CD14-positive monocyte (primary cell): Measurements from ENCODE around the gene PIK3R6. TPM values are rescaled to one million over a fixed set of nuclear protein-coding genes. Genes with fewer than 3 reads are reported as not detected.
A peak's percentile ranks its signal among the peaks of the same experiment; 100 is the strongest.

Experiments
- DNase-seq, 3 donors: peaks; one replicate each; pipeline ENCODE4 v3.0.0-alpha.2; 2011 to 2022
- H2AFZ ChIP-seq: 2 replicates; pipeline ENCODE4 v1.6.0; 2012; ENCODE audit warnings: mild to moderate bottlenecking, low read depth, low read length, inconsistent platforms; ENCODE audit not compliant: insufficient read depth, poor library complexity, severe bottlenecking
- H3K27ac ChIP-seq, 2 donors: 1 replicate in 1 of 2; 2 replicates in 1 of 2; pipeline ENCODE4 v1.5.1; 2012 to 2013; ENCODE audit warnings: low read length in 2 of 2, control low read depth in 1 of 2, inconsistent platforms in 1 of 2, low read depth in 1 of 2, mild to moderate bottlenecking in 1 of 2
- H3K27me3 ChIP-seq, 2 donors: one replicate each; pipeline versions ENCODE4 v1.6.0 to v1.6.1; 2011 to 2013; ENCODE audit warnings: low read length in 2 of 2; ENCODE audit not compliant: control insufficient read depth in 2 of 2, insufficient read depth in 2 of 2
- H3K36me3 ChIP-seq, 2 donors: replicated peaks in 1 of 2; 1 replicate in 1 of 2; 2 replicates in 1 of 2; pipeline versions ENCODE4 v1.5.1 to v1.6.1; 2012 to 2013; ENCODE audit warnings: low read length in 2 of 2, control low read depth in 1 of 2, inconsistent platforms in 1 of 2, mild to moderate bottlenecking in 1 of 2; ENCODE audit not compliant: insufficient read depth in 2 of 2, control insufficient read depth in 1 of 2
- H3K4me1 ChIP-seq, 2 donors: 1 replicate in 1 of 2; 2 replicates in 1 of 2; pipeline versions ENCODE4 v1.5.1 to v1.6.1; 2012 to 2013; ENCODE audit warnings: low read length in 2 of 2, control low read depth in 1 of 2, inconsistent platforms in 1 of 2, mild to moderate bottlenecking in 1 of 2, moderate library complexity in 1 of 2; ENCODE audit not compliant: insufficient read depth in 2 of 2, control insufficient read depth in 1 of 2
- H3K4me2 ChIP-seq: replicated peaks from 2 replicates; pipeline ENCODE3; 2012; ENCODE audit warnings: low read length, moderate library complexity, mild to moderate bottlenecking; ENCODE audit not compliant: poor library complexity, severe bottlenecking; ENCODE audit errors: extremely low read depth
- H3K4me3 ChIP-seq, 3 experiments: fragments of 200-600 bp in 1 of 3; sonication (generic) in 1 of 3; replicated peaks in 1 of 3; 1 replicate in 2 of 3; 2 replicates in 1 of 3; pipeline ENCODE4 v1.5.1; 2011 to 2013; ENCODE audit warnings: low read length in 3 of 3, mild to moderate bottlenecking in 3 of 3, control low read depth in 2 of 3, low read depth in 2 of 3, inconsistent platforms in 1 of 3, moderate library complexity in 1 of 3
- H3K79me2 ChIP-seq: 2 replicates; pipeline ENCODE4 v1.6.0; 2012; ENCODE audit warnings: mild to moderate bottlenecking, control low read depth, inconsistent platforms, low read length, moderate library complexity; ENCODE audit not compliant: insufficient read depth
- H3K9ac ChIP-seq: 2 replicates; pipeline ENCODE4 v1.6.0; 2017; ENCODE audit warnings: low read length, mild to moderate bottlenecking; ENCODE audit not compliant: insufficient read depth, poor library complexity, severe bottlenecking
- H3K9me3 ChIP-seq, 2 donors: replicated peaks in 1 of 2; 1 replicate in 1 of 2; 2 replicates in 1 of 2; pipeline versions ENCODE4 v1.5.1 to v1.6.1; 2012 to 2013; ENCODE audit warnings: low read length in 2 of 2, control low read depth in 1 of 2; ENCODE audit not compliant: control insufficient read depth in 1 of 2, insufficient read depth in 1 of 2
- H4K20me1 ChIP-seq: 2 replicates; pipeline ENCODE4 v1.6.0; 2012; ENCODE audit warnings: mild to moderate bottlenecking, low read length, control low read depth, moderate library complexity; ENCODE audit not compliant: insufficient read depth
- H3K27ac Mint-ChIP-seq, 7 donors: one replicate each; pipeline ENCODE4 v1.8.0; 2020; ENCODE audit warnings: mild to moderate bottlenecking in 7 of 7, mixed read lengths in 7 of 7, moderate library complexity in 6 of 7, inconsistent platforms in 2 of 7
- H3K27me3 Mint-ChIP-seq, 3 donors: one replicate each; pipeline ENCODE4 v1.8.0; 2021 to 2022; ENCODE audit warnings: low read depth in 3 of 3, mild to moderate bottlenecking in 3 of 3, mixed read lengths in 3 of 3, moderate library complexity in 3 of 3, inconsistent platforms in 1 of 3
- H3K36me3 Mint-ChIP-seq, 2 donors: one replicate each; pipeline ENCODE4 v1.8.0; 2020; ENCODE audit warnings: mixed read lengths in 2 of 2, inconsistent platforms in 1 of 2, mild to moderate bottlenecking in 1 of 2
- H3K4me1 Mint-ChIP-seq: one replicate; pipeline ENCODE4 v1.8.0; 2020; ENCODE audit warnings: mild to moderate bottlenecking, mixed read lengths
- H3K4me3 Mint-ChIP-seq, 2 donors: one replicate each; pipeline ENCODE4 v1.8.0; 2020; ENCODE audit warnings: mild to moderate bottlenecking in 2 of 2, mixed read lengths in 2 of 2, moderate library complexity in 1 of 2
- H3K9me3 Mint-ChIP-seq, 7 donors: one replicate each; pipeline ENCODE4 v1.8.0; 2020 to 2022; ENCODE audit warnings: mixed read lengths in 7 of 7, mild to moderate bottlenecking in 6 of 7, moderate library complexity in 6 of 7, inconsistent platforms in 2 of 7
- CTCF ChIP-seq: fragments of 200-600 bp; IDR thresholded peaks from one replicate; pipeline ENCODE4 v1.8.0; 2022; ENCODE audit warnings: antibody characterized with exemption, mild to moderate bottlenecking
- WGBS: methylation state at CpG from one replicate; pipeline ENCODE4 v1.1.5; 2013; ENCODE audit warnings: missing lambda C conversion rate; ENCODE audit not compliant: insufficient coverage; 5-methylcytosine and 5-hydroxymethylcytosine counted together
- intact Hi-C, 2 donors: fragments of 100-400 bp; cut with micrococcal nuclease; formaldehyde crosslinking; loops; one replicate each; pipeline versions ENCODE4 v1.15.0 to v1.15.1; 2023
- polyA plus RNA-seq, 3 donors: library from polyadenylated mRNA; depleted of rRNA in 1 of 3; unstranded in 2 of 3; stranded (reverse) in 1 of 3; fragments of 300-500 nt in 2 of 3; fragments of >200 nt in 1 of 3; fragmentation: Illumina TruSeq in 2 of 3; gene quantifications; 1 replicate in 2 of 3; 2 replicates in 1 of 3; pipeline ENCODE4 v1.2.3, GENCODE V29; 2012 to 2021

Gene PIK3R6
- polyA plus RNA-seq, 3 donors = 3.6 to 23.3 (median 5.8) TPM

GRCh38 chr17:8859027-8859803 lies 8.3 kb downstream of the PIK3R6 start:
- H3K27ac Mint-ChIP-seq = peak overlapping the region; percentile 89 to 98 (median 96)
- Histone ChIP-seq H2AFZ (no peak overlapping the region), H3K9me3 (no peaks in the 10 kb centered on the region), H3K27ac (peak overlapping the region; percentile 71 to 85), H3K36me3 (peaks cover 9 to 30% of the 10 kb centered on the region in 2 donors), H3K79me2 (peaks cover 36% of the 10 kb centered on the region), H3K27me3 (no peaks in the 10 kb centered on the region), H3K4me3 (peak overlapping the region in 1 of 3 experiments; percentile 50), H3K9ac (peak overlapping the region; percentile 41), H3K4me1 (peaks cover 59 to 60% of the 10 kb centered on the region in 2 donors), H3K4me2 (peak overlapping the region; percentile 37), H4K20me1 (no peaks in the 10 kb centered on the region)
- intact Hi-C loops = loop anchor here in 1 of 2 donors (5.0 kb wide), 1 partner anchor 42 kb away; no protein-coding TSS in a partner anchor
- DNase-seq = peak; percentile 37 to 63 (median 54)
- peaks cover 0 to 3% (median 0%) of the 10 kb centered on the region in 7 donors for H3K9me3 Mint-ChIP-seq
- H3K4me1 Mint-ChIP-seq = peaks cover 67% of the 10 kb centered on the region
- H3K4me3 Mint-ChIP-seq = peak overlapping the region; percentile 57 to 87
- no peak for TF ChIP-seq CTCF
- peaks cover 29 to 45% of the 10 kb centered on the region in 2 donors for H3K36me3 Mint-ChIP-seq
- WGBS = 65% methylated on average over 7 of the region's 11 CpGs
- no peaks in the 10 kb centered on the region for H3K27me3 Mint-ChIP-seq

- Mint-ChIP-seq H3K4me1 (peaks cover 61% of the 10 kb centered on the region), H3K9me3 (peaks cover 0 to 3% (median 0%) of the 10 kb centered on the region in 7 donors), H3K4me3 (peak overlapping the region; percentile 24 to 28), H3K27ac (peak overlapping the region in 6 of 7 donors; percentile 30 to 98 (median 88)), H3K36me3 (peaks cover 25 to 42% of the 10 kb centered on the region in 2 donors), H3K27me3 (no peaks in the 10 kb centered on the region)
- peaks cover 6 to 28% of the 10 kb centered on the region in 2 donors for H3K36me3 ChIP-seq
- intact Hi-C loops = loop anchor here in 1 of 2 donors (5.0 kb wide), 1 partner anchor 41 kb away; no protein-coding TSS in a partner anchor
- peaks cover 24% of the 10 kb centered on the region for H3K79me2 ChIP-seq
- no peak for TF ChIP-seq CTCF
- no peaks in the 10 kb centered on the region for H4K20me1 ChIP-seq
- no peak for DNase-seq
- H2AFZ ChIP-seq = no peak overlapping the region
- H3K27ac ChIP-seq = peak overlapping the region; percentile 71 to 85
- H3K4me2 ChIP-seq = peak overlapping the region; percentile 7
- peaks cover 59 to 60% of the 10 kb centered on the region in 2 donors for H3K4me1 ChIP-seq
- no peak overlapping the region for H3K9ac ChIP-seq
- no peak overlapping the region for H3K4me3 ChIP-seq
- H3K27me3 ChIP-seq = no peaks in the 10 kb centered on the region
- no peaks in the 10 kb centered on the region for H3K9me3 ChIP-seq
- 0% methylated on average over 1 of the region's 5 CpGs for WGBS
Measured at GRCh38 chr17:8857919-8858318, 9.6 kb downstream of the PIK3R6 start.
